GM12878 (cell line): ENCODE results near the gene PDGFC.

Experiments used
- EP300 ChIP-seq, 2 experiments: fragments of 150-350 bp in 1 of 2; IDR thresholded peaks; 2 replicates each; pipeline ENCODE4 v1.6.1; 2011 to 2012; ENCODE audit warnings: low read depth in 2 of 2, low read length in 2 of 2, borderline replicate concordance in 1 of 2, improper control_type of control experiment in 1 of 2, inconsistent platforms in 1 of 2; ENCODE audit not compliant: control insufficient read depth in 1 of 2
- FOXK2 ChIP-seq: fragments of 450-650 bp; IDR thresholded peaks from 2 replicates; pipeline ENCODE4 v1.6.1; 2017; ENCODE audit warnings: mild to moderate bottlenecking, moderate library complexity
- IRF4 ChIP-seq: IDR thresholded peaks from 2 replicates; pipeline ENCODE4 v1.6.1; 2011; ENCODE audit warnings: low read depth, low read length
- PKNOX1 ChIP-seq: fragments of 450-650 bp; IDR thresholded peaks from 2 replicates; pipeline ENCODE4 v1.6.1; 2016; ENCODE audit warnings: mild to moderate bottlenecking
- PML ChIP-seq: IDR thresholded peaks from 2 replicates; pipeline ENCODE4 v1.6.1; 2012; ENCODE audit warnings: low read length, inconsistent platforms
- POLR2A ChIP-seq: IDR thresholded peaks from 2 replicates; pipeline ENCODE4 v1.6.1; 2011; ENCODE audit warnings: low read depth, mild to moderate bottlenecking, low read length
- POLR2AphosphoS5 ChIP-seq: IDR thresholded peaks from 2 replicates; pipeline ENCODE4 v1.6.1; 2011; ENCODE audit warnings: mild to moderate bottlenecking, low read length, inconsistent platforms
- POU2F2 ChIP-seq: IDR thresholded peaks from 3 replicates; pipeline ENCODE4 v1.6.1; 2011; ENCODE audit warnings: low read depth, mild to moderate bottlenecking, low read length, borderline replicate concordance
- RCOR1 ChIP-seq: conservative IDR thresholded peaks from 2 replicates; pipeline ENCODE4 v1.6.1; 2012; ENCODE audit warnings: low read depth, low read length, improper control_type of control experiment
- TF ChIP-seq, protein P1 (sequence below), 3 experiments: IDR thresholded peaks in 2 of 3; conservative IDR thresholded peaks in 1 of 3; 2 replicates each; pipeline ENCODE4 v1.5.1; 2011; ENCODE audit warnings: low read depth in 3 of 3, low read length in 3 of 3, mild to moderate bottlenecking in 3 of 3, control low read depth in 2 of 3, moderate library complexity in 2 of 3, inconsistent platforms in 1 of 3, mixed read lengths in 1 of 3; ENCODE audit not compliant: control insufficient read depth in 2 of 3, insufficient read depth in 1 of 3; ENCODE audit errors: extremely low read depth in 1 of 3

DNA sequence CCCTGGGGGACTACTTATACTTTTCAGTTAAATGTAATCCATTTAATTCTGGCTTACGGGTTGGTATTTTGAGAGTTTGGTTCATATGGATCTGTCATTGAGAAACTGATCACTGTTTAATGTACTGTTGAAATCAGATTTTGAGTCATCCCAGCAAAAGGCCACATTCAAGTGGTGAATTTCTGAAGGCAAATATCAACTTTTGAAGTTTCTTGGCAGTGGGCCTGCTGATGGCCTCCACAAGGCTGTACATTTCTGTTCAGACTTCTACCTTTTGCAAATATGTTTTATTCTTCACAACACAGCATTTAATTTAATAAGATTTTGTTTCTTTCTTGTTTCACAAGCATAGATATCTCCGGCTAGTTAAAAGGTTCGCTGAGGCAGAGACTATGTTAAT is 138.7 kb downstream of the PDGFC start:
- no peak for TF ChIP-seq RCOR1
- TF ChIP-seq, protein P1, sequence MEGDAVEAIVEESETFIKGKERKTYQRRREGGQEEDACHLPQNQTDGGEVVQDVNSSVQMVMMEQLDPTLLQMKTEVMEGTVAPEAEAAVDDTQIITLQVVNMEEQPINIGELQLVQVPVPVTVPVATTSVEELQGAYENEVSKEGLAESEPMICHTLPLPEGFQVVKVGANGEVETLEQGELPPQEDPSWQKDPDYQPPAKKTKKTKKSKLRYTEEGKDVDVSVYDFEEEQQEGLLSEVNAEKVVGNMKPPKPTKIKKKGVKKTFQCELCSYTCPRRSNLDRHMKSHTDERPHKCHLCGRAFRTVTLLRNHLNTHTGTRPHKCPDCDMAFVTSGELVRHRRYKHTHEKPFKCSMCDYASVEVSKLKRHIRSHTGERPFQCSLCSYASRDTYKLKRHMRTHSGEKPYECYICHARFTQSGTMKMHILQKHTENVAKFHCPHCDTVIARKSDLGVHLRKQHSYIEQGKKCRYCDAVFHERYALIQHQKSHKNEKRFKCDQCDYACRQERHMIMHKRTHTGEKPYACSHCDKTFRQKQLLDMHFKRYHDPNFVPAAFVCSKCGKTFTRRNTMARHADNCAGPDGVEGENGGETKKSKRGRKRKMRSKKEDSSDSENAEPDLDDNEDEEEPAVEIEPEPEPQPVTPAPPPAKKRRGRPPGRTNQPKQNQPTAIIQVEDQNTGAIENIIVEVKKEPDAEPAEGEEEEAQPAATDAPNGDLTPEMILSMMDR (IDR thresholded peaks at IDR 0.05 in 2 of 3, conservative IDR thresholded peaks at IDR 0.05 in 1 of 3; ENCODE audit: control insufficient read depth in 2 of 3, extremely low read depth in 1 of 3, insufficient read depth in 1 of 3, low read depth in 3 of 3, low read length in 3 of 3), result no peak
- no peak for TF ChIP-seq FOXK2
- no peak for TF ChIP-seq POU2F2
- no peak for TF ChIP-seq PKNOX1
- no peak for TF ChIP-seq EP300 (IDR thresholded peaks at IDR 0.05; ENCODE audit: borderline replicate concordance in 1 of 2, control insufficient read depth in 1 of 2, low read depth in 2 of 2, low read length in 2 of 2)
- no peak for TF ChIP-seq POLR2A
- TF ChIP-seq PML, result no peak
- TF ChIP-seq POLR2AphosphoS5, result no peak
- TF ChIP-seq IRF4, result no peak
